Hematopoietic multipotent progenitor cell treated with erythropoietin and hydrocortisone succinate and interleukin-3 and kit ligand, for 8 days (in vitro differentiated cells): ENCODE results near the gene HEATR5A.
"Not testable (repeated sequence)": the region's sequence is repeated elsewhere in the genome, so short reads cannot be mapped to it uniquely, and the experiment has no call there.

Experiments
- DNase-seq: peaks from one replicate; pipeline ENCODE4 v3.0.0-alpha.2; 2015

Gene HEATR5A

DNA sequence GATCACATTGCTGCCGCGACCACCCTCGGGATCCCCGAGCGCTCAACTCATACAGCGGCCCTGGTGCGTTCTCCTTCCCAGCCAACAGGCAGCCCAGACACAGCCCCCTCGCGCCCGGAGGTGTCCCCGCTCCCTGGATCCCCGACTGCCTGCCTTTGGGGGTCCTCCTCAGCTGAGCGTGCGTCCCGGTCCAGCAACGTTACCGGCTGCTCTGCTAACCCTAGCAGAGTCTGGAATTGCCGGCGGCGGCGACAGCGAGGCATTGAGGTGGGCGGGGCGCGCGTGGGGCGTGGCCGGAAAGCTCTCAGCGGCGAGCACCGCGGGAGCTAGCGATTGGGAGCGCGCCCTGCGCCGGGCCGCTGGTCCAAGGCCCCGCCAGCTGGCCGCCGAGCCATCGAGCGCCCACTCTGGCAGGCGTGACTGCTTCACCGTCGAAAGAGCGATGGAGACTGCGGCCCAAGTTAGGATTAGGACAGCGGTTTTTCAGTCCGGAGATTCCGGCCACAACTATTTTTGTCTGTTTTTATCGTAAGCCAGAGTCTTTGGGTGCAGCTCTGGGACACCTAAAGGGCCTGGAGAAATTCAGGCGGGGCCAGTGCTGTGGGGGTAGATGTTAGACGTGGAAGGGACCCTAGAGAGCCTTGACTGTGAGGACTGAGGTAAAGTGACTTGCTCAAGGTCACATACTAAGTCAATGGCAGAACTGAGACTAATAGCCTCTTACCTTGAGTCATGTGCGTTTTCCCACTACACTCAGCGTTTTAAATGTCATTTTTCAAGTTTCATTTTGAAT, at the start of gene HEATR5A:
HEATR5A (minus strand) TSS at position 232 of the 793 bp plus-strand sequence. CDS start 17,575 bp downstream, outside the sequence.
- peak; percentile 93 for DNase-seq

DNA sequence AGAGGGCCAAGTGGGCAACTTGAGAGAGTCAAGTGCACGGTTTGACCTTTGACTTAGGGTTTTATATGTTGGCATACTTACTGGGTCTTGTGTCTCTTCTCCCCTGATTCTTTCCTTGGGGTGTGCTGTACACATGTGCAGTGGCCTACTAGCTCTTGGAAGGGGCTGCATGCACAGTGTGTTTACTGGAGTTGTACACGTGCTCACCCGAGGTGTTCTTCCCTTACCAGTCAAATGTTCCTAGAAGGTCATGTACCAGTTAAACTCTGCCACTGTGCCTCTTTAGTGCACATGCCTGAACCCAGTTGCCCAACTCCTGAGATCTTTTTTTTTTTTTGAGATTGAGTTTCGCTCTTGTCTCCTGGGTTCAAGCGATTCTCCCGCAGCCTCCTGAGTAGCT, 46.2 kb upstream of the HEATR5A start:
- no peak for DNase-seq

DNA sequence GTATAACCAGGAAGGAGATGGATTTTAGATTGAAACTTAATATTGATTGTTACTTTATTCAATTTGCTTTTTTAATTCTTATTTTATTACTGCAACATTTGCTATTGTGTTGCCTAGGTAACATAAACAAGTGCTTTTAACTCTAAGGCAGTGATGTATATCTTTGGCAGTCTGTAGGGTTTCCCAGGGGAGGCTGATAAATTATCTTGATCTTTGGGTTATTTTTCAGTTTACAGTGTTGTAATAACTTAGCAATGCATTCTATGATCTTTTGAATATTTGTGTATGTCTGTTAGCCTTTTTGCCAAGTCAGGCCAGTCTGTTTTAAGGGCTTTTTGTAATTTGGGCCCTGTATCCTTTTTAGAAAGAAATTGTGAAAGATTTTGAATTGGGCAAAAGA, 44.8 kb upstream of the HEATR5A start:
- DNase-seq, result no peak

DNA sequence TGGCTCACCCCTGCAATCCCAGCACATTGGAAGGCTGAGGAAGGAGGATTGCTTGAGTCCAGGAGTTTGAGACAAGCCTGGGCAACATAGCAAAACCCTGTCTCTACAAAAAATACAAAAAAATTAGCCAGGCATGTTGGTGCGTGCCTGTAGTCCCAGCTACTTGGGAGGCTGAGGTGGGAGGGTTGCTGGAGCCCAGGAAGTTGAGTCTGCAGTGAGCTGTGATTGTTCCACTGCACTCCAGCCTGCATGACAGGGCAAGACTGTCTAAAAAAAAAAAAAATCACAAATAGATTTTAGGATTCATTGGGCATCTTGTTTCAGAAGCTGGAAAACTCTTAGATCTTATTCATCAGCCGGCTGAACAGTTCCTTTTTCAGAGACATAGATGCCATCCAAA, 42.1 kb upstream of the HEATR5A start:
- not testable (repeated sequence) for DNase-seq

DNA sequence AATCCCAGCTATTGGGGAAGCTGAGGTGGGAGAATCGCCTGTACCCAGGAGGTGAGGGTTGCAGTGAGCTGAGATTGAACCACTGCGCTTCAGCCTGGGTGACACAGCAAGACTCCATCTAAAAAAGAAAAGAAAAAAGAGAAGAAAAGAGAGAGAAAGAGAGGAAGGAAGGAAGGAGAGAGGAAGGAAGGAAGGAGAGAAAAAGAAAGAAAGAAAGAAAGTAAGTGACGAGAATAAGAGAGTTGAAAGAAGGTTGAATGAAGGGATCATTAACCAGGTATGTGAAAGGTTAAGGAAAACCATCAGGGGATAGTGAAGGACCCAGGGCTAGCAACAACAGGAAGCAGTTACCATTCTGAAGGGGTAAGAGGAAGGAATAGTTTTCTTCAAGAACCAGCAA, 41.2 kb upstream of the HEATR5A start:
- DNase-seq, result no peak

DNA sequence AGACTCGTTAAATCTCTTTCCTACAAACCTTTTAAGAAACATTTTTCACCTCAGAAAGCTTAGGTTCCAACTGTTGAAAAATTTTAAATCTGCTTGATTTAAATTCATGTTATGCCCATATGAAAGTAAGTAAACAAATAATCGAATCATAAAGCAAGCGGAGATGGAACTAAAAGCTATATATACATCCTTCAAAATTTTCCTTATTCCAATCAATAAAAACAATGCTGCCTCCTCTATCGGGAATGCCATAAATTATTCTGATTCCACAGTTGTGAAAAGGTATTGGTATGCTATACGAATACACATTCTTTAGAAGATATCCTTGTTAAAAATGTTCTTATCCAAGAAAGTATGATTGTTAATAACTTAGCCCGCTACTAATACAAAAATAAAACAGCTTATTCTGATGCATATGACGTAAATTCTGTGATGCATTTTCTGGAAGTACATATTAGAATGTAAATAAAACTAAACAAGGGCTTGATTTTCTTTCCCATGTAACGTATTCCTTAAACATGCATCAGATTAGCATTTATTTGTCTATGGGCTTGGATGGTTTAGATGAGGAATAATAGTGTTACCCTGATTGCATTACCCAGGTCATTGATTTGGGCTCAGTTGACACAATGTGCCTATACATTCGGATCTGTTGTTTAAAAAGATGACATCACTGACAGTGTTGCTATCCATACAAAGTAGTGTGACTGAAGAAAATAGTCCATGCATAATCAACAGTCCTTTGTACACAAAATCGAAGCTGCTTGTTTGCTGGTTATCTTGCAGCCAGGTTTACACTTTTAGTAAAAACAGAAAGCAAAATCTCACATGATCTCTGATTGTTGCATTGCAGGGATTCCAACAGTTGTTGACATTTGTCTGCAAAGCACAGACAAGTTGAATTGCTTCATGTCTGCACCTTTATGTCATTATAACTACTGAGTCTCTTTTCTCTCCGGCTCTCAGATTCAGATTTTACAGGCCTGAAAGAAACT, 37.6 kb upstream of the HEATR5A start:
- DNase-seq, result no peak

DNA sequence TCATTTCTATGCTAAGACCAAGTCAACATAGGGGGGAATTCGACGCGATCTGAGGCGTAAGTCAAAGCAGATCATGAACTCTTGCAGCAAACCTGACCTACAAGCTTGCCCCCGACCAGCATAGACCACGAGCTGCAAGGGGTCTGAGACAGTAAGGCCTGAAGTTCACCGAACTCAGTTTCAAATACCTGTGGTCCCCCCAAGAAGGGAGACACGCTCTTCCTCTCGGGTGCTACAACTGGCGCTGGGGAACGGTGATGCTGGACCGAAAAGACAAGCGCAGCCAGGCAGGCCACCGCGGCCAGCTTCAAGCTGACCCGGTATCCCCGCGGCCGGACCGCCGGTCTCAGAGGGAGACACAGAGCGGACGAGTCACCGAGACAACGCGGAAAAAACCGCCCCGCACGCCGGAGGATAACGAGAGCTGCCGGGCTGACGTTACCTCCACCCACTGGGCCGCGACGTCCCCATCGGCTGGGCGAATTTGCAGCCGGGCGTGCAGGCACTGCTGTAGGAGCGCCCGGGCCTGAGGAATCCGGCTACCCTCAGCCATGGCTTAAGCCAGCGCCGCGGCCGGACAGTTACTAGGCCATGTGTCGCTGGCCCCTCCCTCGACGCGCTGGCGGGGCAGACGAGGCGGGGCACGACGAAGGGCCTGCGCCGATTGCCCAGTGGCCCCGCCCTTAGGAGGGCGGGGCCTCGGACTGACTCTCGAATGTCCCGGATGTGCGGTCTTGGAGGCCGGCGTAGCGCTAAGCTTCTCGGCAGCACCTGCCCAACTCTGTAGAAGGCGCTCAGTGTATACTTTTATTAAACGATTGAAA, 36.7 kb upstream of the HEATR5A start, which contains the start of gene DTD2:
DTD2 (minus strand) TSS at position 666 of the 824 bp plus-strand sequence; CDS start at position 553, 113 bp downstream.
- peak; percentile 95 for DNase-seq

DNA sequence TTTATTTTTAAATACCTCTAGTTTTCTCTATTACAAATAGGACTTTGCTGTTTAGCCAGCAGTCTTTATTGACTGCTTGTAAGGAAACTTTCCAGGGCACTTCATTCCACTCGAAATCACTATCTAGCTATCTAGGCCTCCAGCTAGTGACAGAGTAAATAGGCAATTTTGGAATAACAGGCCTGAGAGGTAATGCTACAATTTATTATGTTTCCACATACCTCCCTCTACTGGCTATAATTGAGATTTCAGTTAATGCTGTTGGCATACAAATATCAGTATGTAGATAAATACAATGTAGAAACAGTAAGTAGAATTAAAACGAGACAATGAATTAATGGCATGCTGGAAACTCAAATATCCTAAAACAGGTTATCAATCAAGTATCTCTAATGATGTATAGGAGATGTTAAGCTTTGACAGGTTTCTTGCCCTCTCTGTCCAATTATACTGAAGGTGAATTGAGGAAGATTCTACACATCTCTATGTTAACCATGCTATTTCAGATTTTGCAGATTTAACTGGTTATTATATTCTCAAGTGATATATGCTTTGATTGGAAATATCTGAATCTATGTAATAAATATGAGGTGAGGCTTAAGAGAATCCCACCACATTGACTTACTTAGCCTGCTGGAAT, 29.7 kb upstream of the HEATR5A start:
- peak; percentile 68 for DNase-seq

DNA sequence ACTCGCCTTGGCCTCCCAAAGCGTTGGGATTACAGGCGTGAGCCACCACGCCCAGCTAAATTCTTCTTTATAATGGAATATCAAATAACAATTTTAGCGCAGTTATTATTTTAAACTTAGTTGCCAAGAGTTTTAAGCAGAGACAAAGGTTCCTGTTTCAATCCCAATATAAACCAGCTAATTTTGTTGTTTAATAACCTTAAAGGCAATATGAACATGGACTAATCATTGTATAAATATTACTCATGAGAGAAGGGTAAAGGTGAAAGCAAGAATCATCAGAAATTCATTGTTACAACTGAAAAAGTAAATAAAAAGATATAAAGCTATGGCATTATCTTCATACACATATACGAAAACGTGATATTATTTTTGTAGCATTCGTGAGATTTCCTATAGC, 28.8 kb upstream of the HEATR5A start:
- DNase-seq, result no peak

DNA sequence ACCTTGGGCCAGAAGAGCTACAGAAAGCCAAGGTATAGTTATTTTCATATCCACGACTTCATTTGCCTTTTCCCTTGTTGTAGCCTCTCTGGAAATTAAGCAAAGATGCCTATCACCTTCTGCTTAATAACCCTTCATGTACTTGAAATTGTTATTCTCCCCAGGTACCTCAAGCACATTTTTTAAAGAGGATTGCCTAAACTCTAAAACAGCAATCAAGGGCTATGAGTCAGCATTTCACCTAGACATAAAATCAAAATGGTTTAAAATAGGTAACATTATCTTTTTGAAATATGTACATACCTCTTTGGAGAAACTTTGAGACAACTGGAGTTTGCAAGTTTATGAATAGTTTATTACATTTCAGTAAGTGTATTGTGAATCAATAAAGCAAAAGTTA, 25.4 kb upstream of the HEATR5A start:
- DNase-seq, result no peak

DNA sequence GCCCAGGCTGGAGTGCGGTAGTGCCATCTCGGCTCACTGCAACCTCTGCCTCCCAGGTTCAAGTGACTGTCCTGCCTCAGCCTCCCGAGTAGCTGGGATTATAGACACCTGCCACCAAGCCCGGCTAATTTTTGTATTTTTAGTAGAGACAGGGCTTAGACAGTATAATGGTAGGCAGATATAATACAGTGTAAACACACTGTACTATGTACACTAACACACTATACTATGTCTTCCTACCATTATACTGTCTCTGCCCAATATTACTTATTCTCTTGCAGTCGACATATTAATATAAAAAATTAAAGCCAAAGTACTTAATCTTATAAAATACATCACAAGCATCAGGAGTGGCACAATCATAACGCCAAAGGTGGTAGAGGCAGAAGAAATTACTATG, 21.9 kb upstream of the HEATR5A start:
- no peak for DNase-seq

DNA sequence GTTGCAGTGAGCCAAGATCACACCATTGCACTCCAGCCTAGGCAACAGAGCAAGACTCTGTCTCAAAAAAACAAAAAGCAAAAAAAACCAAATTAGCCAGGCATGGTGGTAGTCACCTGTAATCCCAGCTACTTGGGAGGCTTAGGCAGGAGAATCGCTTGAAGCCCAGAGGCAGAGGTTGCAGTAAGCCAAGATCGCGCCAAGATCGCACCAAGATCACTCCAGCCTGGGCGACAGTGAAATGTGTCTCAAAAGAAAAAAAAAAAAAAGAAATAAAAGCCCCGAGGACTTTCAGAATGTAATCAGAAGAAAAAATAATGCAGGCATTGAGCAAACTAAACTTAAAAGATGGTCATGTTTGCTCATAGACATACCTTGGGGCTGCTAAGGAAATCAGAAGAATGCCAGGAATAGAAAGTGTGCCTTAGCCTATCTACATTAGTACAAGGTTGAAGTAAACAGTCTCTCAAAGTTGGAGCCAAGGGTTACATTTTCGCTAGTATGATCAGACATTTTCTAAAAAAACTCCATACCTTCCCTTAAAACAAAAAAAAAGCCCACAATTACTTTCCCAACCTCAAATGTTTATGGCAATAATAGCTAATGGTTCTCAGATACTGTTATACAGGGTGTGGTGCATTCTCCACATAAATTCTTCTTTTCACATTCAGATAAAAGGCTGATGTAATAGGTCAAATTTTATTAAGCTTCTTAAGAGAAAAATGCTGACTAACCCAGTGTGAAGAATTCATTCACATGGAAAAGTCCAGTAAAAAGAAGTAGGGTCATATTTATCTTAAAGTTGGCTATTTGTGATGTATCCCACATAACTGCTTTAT, 21.1 kb upstream of the HEATR5A start:
- DNase-seq, result peak; percentile 49

DNA sequence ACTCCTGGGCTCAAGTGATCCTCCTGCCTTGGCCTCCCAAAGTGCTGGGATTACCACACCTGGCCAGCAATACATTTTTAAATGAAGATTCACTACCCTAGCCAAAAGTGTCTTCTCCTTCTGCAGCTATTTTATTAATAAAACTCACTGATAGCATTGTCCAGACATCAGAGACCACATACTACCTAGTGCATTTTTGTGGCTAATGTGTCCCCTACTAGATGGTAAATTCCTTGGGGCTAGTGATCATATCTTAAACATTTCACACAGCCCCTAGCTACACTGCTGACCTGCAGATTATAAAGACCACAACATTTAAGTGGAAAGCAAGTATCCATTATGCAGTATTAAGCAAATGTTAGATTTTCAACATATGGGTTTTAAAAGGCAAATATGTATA, 19.9 kb upstream of the HEATR5A start:
- DNase-seq, result no peak

DNA sequence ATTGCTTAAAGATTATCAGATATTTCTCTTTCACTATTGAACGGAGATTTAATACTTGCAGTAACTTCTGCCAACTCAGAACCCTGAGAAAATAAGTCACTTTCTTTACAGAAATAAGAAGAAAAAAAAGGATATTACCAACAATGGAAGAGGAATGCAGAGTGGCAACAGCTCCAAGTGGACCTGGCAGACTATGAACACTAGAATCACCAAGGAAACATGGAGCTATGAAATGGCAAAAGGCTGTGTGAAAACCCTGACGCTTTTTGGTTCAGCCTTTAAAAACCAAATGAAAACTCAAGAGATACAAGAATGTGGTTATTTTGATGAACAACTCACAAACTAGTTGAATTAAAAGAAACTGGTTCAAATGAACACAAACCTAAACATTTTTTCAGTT, 19.2 kb upstream of the HEATR5A start:
- DNase-seq, result no peak

DNA sequence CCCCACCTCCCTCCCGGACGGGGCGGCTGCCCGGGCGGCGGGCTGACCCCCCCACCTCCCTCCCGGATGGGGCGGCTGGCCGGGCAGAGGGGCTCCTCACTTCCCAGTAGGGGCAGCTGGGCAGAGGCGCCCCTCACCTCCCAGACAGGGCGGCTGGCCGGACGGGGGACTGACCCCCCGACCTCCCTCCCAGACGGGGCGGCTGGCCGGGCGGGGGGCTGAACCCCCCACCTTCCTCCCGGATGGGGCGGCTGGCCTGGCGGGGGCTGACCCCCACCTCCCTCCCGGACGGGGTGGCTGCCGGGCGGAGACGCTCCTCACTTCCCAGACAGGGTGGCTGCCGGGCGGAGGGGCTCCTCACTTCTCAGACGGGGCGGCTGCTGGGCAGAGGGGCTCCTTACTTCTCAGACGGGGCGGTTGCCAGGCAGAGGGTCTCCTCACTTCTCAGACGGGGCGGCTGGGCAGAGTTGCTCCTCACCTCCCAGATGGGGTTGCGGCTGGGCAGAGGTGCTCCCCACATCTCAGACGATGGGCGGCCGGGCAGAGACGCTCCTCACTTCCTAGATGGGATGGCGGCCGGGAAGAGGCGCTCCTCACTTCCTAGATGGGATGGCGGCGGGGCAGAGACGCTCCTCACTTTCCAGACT, 16.8 kb upstream of the HEATR5A start:
- DNase-seq, result not testable (repeated sequence)

DNA sequence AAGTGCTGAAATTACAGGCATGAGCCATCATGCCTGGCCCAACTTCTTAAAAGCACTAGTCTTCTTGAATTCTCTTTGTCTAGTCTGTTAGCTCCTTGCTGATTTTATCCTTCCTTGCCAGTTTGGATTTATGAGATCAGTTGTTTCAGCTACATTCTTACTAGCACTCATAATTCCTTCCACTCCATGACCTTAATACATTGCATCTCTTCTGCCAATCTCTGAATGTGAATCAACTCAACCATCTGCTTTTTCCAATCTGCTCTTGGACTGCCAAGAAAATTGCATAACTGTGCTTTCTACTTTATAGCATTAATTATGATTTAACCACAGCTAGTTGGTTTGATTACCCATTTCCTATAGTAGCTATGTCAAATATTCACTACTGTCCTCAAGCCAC, 14.9 kb upstream of the HEATR5A start:
- DNase-seq, result no peak

DNA sequence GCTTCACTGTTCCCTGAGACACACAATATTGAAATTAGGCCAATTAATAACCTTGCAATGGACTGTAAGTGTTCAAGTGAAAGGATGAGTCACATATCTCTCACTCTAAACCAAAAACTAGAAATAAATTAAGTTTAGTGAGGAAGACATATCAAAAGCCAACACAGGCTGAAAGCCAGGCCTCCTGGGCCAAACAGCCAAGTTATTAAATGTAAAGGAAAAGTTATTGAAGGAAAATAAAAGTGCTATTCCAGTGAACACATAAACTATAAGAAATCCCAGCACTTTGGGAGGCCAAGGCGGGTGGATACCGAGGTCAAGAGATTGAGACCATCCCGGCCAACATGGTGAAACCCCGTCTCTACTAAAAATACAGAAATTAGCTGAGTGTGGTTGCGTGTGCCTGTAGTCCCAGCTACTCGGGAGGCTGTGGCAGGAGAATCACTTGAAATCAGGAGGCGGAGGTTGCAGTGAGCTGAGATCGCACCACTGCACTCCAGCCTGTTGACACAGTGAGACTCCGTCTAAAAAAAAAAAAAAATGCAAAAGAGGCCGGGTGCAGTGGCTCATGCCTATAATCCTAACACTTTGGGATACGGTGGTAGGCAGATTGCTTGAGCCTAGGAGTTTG, 10.4 kb upstream of the HEATR5A start:
- no peak for DNase-seq

DNA sequence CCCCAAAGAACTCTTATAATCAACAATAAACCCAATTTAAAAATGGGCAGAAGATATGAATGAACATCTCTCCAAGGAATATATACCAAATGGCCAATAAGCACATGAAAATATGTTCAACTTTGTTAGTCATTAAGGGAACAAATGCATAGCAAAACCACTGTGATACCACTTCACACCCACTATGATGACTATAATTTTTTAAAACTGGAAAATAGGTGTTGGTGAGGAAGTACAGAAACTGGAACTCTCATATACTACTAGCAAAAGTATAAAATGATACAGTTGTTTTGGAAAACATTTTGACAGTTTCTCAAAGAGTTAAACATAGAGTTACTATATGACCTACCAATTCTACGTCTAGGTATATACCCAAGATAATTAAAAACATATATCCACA, 9.4 kb upstream of the HEATR5A start:
- no peak for DNase-seq

DNA sequence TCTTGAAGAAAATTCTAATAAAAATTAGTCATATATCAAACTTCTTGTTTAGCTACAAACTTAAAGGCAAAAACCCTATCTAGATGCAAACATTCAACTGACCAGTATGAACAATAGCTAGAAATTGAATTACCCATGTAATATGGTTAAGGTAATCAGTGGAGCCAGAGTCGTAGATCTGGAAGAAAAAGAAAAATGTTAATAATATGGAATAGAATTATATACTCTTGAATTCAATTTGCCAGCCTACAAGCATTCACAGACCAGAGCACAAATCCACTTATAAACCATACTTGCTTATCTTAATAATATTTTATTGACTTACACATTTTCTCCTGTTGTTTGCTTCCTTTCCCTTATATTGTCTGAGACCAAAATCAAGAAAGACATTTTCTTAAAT, 7.7 kb upstream of the HEATR5A start:
- DNase-seq, result no peak

DNA sequence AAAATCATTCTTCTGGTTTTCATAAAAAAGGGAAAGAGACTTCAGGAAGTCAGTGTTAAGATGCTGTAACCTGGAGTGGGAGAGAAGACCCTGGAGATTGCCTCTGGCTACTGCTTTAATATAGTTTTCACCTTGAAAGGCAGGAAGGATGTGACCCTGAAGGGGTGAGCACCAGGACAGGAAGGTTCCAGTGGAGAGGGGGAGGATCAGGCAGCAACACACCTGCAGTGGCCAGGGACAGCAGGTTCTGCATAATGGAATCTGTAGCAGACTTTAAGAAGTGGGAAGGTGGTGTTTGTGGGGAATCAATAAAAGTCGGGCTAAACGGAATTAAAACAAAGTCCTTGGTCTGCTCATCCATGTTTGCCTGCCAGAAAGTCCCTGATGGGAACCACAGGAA, 6.3 kb upstream of the HEATR5A start:
- no peak for DNase-seq
